Activated CD8-positive, alpha-beta memory T cell treated with anti-CD3 and anti-CD28 coated beads for 48 hours (primary cell): ENCODE measurements around the gene LMCD1.

Experiments
- DNase-seq, 3 experiments: peaks; one replicate each; pipeline ENCODE4 v3.0.0-alpha.2; 2020; ENCODE audit warnings: low read depth in 2 of 3, low spot score in 2 of 3

Gene LMCD1

GRCh38 chr3:8501371-8502131 lies at the start of gene LMCD1:
Gene LMCD1, plus strand, starts transcription at chr3:8501823. Its CDS starts 116 bp downstream, at chr3:8501939.
- DNase-seq = peak; percentile 24 to 57 (median 41)

- no peak for DNase-seq
Measured at GRCh38 chr3:8452112-8452511, 49.5 kb upstream of the LMCD1 start.

GRCh38 chr3:8453153-8453552 lies 48.5 kb upstream of the LMCD1 start:
- DNase-seq = no peak

- DNase-seq = no peak
Measured at GRCh38 chr3:8455526-8456411, 45.9 kb upstream of the LMCD1 start.

- DNase-seq = no peak
Measured at GRCh38 chr3:8456412-8456811, 45.2 kb upstream of the LMCD1 start.

GRCh38 chr3:8457039-8457438 lies 44.6 kb upstream of the LMCD1 start:
- no peak for DNase-seq

- no peak for DNase-seq
Measured at GRCh38 chr3:8458238-8458661, 43.4 kb upstream of the LMCD1 start.

- no peak for DNase-seq
Measured at GRCh38 chr3:8458711-8459110, 42.9 kb upstream of the LMCD1 start.

- no peak for DNase-seq
Measured at GRCh38 chr3:8460050-8460708, 41.4 kb upstream of the LMCD1 start.

GRCh38 chr3:8460815-8461456 lies 40.7 kb upstream of the LMCD1 start:
- DNase-seq = no peak

GRCh38 chr3:8464668-8465067 lies 37.0 kb upstream of the LMCD1 start:
- DNase-seq = no peak

- DNase-seq = no peak
Measured at GRCh38 chr3:8466526-8466925, 35.1 kb upstream of the LMCD1 start.

- DNase-seq = no peak
Measured at GRCh38 chr3:8470801-8471200, 30.8 kb upstream of the LMCD1 start.

- no peak for DNase-seq
Measured at GRCh38 chr3:8472549-8472948, 29.1 kb upstream of the LMCD1 start.

- no peak for DNase-seq
Measured at GRCh38 chr3:8473029-8473428, 28.6 kb upstream of the LMCD1 start.

GRCh38 chr3:8473990-8474389 lies 27.6 kb upstream of the LMCD1 start:
- no peak for DNase-seq

- DNase-seq = no peak
Measured at GRCh38 chr3:8474991-8475390, 26.6 kb upstream of the LMCD1 start.

- DNase-seq = no peak
Measured at GRCh38 chr3:8480699-8481098, 20.9 kb upstream of the LMCD1 start.

- no peak for DNase-seq
Measured at GRCh38 chr3:8481380-8481779, 20.2 kb upstream of the LMCD1 start.

GRCh38 chr3:8482263-8482662 lies 19.4 kb upstream of the LMCD1 start:
- DNase-seq = no peak

GRCh38 chr3:8482960-8483665 lies 18.5 kb upstream of the LMCD1 start:
- no peak for DNase-seq
